CD8-positive, alpha-beta memory T cell (primary cell): ENCODE data around the gene RGS14. TPM values are rescaled to one million over a fixed set of nuclear protein-coding genes. Genes with fewer than 3 reads are reported as not detected.
A peak's percentile ranks its signal among the peaks of the same experiment; 100 is the strongest.

Experiments used
- CTCF ChIA-PET: fragments of 350-600 bp; sonication (Branson Sonifier 250); formaldehyde crosslinking; loops from one replicate; lab custom pipeline; 2021; ENCODE audit warnings: antibody characterized with exemption; lab: Charles Lee
- POLR2A ChIA-PET: fragments of 350-600 bp; sonication (Branson Sonifier 250); formaldehyde crosslinking; loops from one replicate; lab custom pipeline; 2021; ENCODE audit warnings: antibody characterized with exemption; lab: Charles Lee
- DNase-seq, 5 donors: peaks; one replicate each; pipeline versions ENCODE4 v3.0.0 to v3.0.0-alpha.2; 2020 to 2022; ENCODE audit warnings: mixed read lengths in 1 of 5
- H3K27ac ChIP-seq: one replicate; pipeline ENCODE4 v1.7.0; 2013; ENCODE audit warnings: low read depth, mild to moderate bottlenecking, low read length, moderate library complexity
- H3K27me3 ChIP-seq: 2 replicates; pipeline ENCODE4 v1.7.0; 2013; ENCODE audit warnings: low read length, mild to moderate bottlenecking; ENCODE audit not compliant: insufficient read depth, poor library complexity, severe bottlenecking
- H3K36me3 ChIP-seq: 2 replicates; pipeline ENCODE4 v1.7.0; 2013; ENCODE audit warnings: mild to moderate bottlenecking, low read length, moderate library complexity; ENCODE audit not compliant: insufficient read depth
- H3K4me1 ChIP-seq: 2 replicates; pipeline ENCODE4 v1.7.0; 2013; ENCODE audit warnings: mild to moderate bottlenecking, low read length, moderate library complexity; ENCODE audit not compliant: insufficient read depth
- H3K4me3 ChIP-seq: 2 replicates; pipeline ENCODE4 v1.7.0; 2013; ENCODE audit warnings: mild to moderate bottlenecking, low read length
- H3K9me3 ChIP-seq: 2 replicates; pipeline ENCODE4 v1.7.0; 2013; ENCODE audit warnings: mild to moderate bottlenecking, low read length
- H3K27ac Mint-ChIP-seq, 8 donors: one replicate each; pipeline ENCODE4 v1.8.0; 2020 to 2021; ENCODE audit warnings: mixed read lengths in 8 of 8, mild to moderate bottlenecking in 6 of 8, inconsistent platforms in 3 of 8, moderate library complexity in 3 of 8
- H3K27me3 Mint-ChIP-seq, 2 donors: one replicate each; pipeline ENCODE4 v1.8.0; 2020 to 2021; ENCODE audit warnings: mixed read lengths in 2 of 2, mild to moderate bottlenecking in 1 of 2, moderate library complexity in 1 of 2
- H3K36me3 Mint-ChIP-seq, 3 donors: one replicate each; pipeline ENCODE4 v1.8.0; 2020 to 2021; ENCODE audit warnings: mixed read lengths in 3 of 3, inconsistent platforms in 1 of 3, mild to moderate bottlenecking in 1 of 3
- H3K4me1 Mint-ChIP-seq, 3 donors: one replicate each; pipeline ENCODE4 v1.8.0; 2020 to 2021; ENCODE audit warnings: mixed read lengths in 3 of 3, inconsistent platforms in 1 of 3, mild to moderate bottlenecking in 1 of 3
- H3K4me3 Mint-ChIP-seq, 7 donors: one replicate each; pipeline ENCODE4 v1.8.0; 2020 to 2021; ENCODE audit warnings: mixed read lengths in 7 of 7, mild to moderate bottlenecking in 6 of 7, moderate library complexity in 4 of 7, inconsistent platforms in 2 of 7
- H3K9me3 Mint-ChIP-seq, 5 donors: one replicate each; pipeline ENCODE4 v1.8.0; 2020 to 2022; ENCODE audit warnings: mixed read lengths in 5 of 5, mild to moderate bottlenecking in 3 of 5, moderate library complexity in 2 of 5, inconsistent platforms in 1 of 5
- polyA plus RNA-seq: library from polyadenylated mRNA; unstranded; fragments of 300-500 nt; fragmentation: Illumina TruSeq; gene quantifications from one replicate; pipeline ENCODE4 v1.2.3, GENCODE V29; 2021
- total RNA-seq, 2 experiments: library from RNA; stranded (reverse); gene quantifications; one replicate each; pipeline ENCODE4 v1.2.3, GENCODE V29; 2021

RGS14 gene
- total and polyA plus RNA-seq, 3 experiments from 2014 or later = 60.5 to 83.5 (median 61.9) TPM

GRCh38 chr5:177317959-177318377 lies 39.8 kb upstream of the RGS14 start:
- peaks cover 0 to 1% (median 0%) of the 10 kb centered on the region in 5 donors for H3K9me3 Mint-ChIP-seq
- POLR2A ChIA-PET = interaction anchor here (1.4 kb wide), 1 partner anchor 86 kb away, joined by 3 read pairs; no protein-coding TSS in a partner anchor

GRCh38 chr5:177319913-177320588 lies 37.7 kb upstream of the RGS14 start:
- Mint-ChIP-seq H3K9me3 (peaks cover 0 to 1% (median 0%) of the 10 kb centered on the region in 5 donors), H3K27ac (peak overlapping the region in 1 of 8 donors; percentile 84), H3K4me1 (peaks cover 10 to 18% (median 17%) of the 10 kb centered on the region in 3 donors), H3K4me3 (peak overlapping the region in 1 of 7 donors; percentile 4), H3K27me3 (peaks cover 0 to 3% of the 10 kb centered on the region in 2 donors), H3K36me3 (peaks cover 5 to 16% (median 13%) of the 10 kb centered on the region in 3 donors)
- CTCF ChIA-PET = interaction anchor here (1.0 to 5.3 kb wide), 7 partner anchors 10 to 181 kb away, joined by 3 to 55 read pairs (median 6); partner anchors contain the start of gene PFN3
- Histone ChIP-seq H3K4me3 (no peak overlapping the region), H3K9me3 (no peaks in the 10 kb centered on the region), H3K36me3 (no peaks in the 10 kb centered on the region), H3K4me1 (peaks cover 4% of the 10 kb centered on the region), H3K27ac (no peak overlapping the region), H3K27me3 (no peaks in the 10 kb centered on the region)
- POLR2A ChIA-PET = no interaction called here
- no peak for DNase-seq

More at GRCh38 chr5:177317959-177318377, 39.8 kb upstream of the RGS14 start:
- no peak overlapping the region for H3K4me3 Mint-ChIP-seq
- H3K4me1 Mint-ChIP-seq = peaks cover 11 to 19% (median 19%) of the 10 kb centered on the region in 3 donors
- Histone ChIP-seq H3K9me3 (no peaks in the 10 kb centered on the region), H3K27ac (no peak overlapping the region), H3K4me1 (peaks cover 6% of the 10 kb centered on the region), H3K4me3 (no peak overlapping the region), H3K36me3 (no peaks in the 10 kb centered on the region), H3K27me3 (no peaks in the 10 kb centered on the region)
- CTCF ChIA-PET = interaction anchor here (0.7 to 5.3 kb wide), 16 partner anchors 9 to 186 kb away, joined by 3 to 55 read pairs (median 7); partner anchors contain the start of genes LMAN2, PFN3, PRELID1 and RAB24
- H3K27ac Mint-ChIP-seq = peak overlapping the region in 3 of 8 donors; percentile 5 to 48 (median 37)
- peak; percentile 55 to 80 (median 63) for DNase-seq
- peaks cover 5 to 13% (median 7%) of the 10 kb centered on the region in 3 donors for H3K36me3 Mint-ChIP-seq
- H3K27me3 Mint-ChIP-seq = peaks cover 0 to 3% of the 10 kb centered on the region in 2 donors

- H3K9me3 Mint-ChIP-seq = peaks cover 0 to 1% (median 0%) of the 10 kb centered on the region in 5 donors
- DNase-seq = no peak
- peaks cover 5 to 16% (median 13%) of the 10 kb centered on the region in 3 donors for H3K36me3 Mint-ChIP-seq
- H3K27me3 ChIP-seq = no peaks in the 10 kb centered on the region
- no peak overlapping the region for H3K4me3 ChIP-seq
- H3K4me1 Mint-ChIP-seq = peaks cover 10 to 18% (median 17%) of the 10 kb centered on the region in 3 donors
- peaks cover 0 to 3% of the 10 kb centered on the region in 2 donors for H3K27me3 Mint-ChIP-seq
- H3K36me3 ChIP-seq = no peaks in the 10 kb centered on the region
- H3K27ac ChIP-seq = no peak overlapping the region
- no peak overlapping the region for H3K4me3 Mint-ChIP-seq
- H3K4me1 ChIP-seq = peaks cover 4% of the 10 kb centered on the region
- H3K9me3 ChIP-seq = no peaks in the 10 kb centered on the region
- ChIA-PET CTCF (interaction anchor here (1.6 to 2.0 kb wide), 3 partner anchors 13 to 181 kb away, joined by 3 to 6 read pairs (median 6); no protein-coding TSS in a partner anchor), POLR2A (interaction anchor here (0.7 kb wide), 1 partner anchor 82 kb away, joined by 4 read pairs; no protein-coding TSS in a partner anchor)
- no peak overlapping the region for H3K27ac Mint-ChIP-seq
Observed at GRCh38 chr5:177320879-177321278, 36.8 kb upstream of the RGS14 start.

GRCh38 chr5:177325868-177326381 lies 31.8 kb upstream of the RGS14 start:
- H3K4me1 Mint-ChIP-seq = peaks cover 7 to 13% (median 12%) of the 10 kb centered on the region in 3 donors
- peaks cover 0 to 38% (median 12%) of the 10 kb centered on the region in 3 donors for H3K36me3 Mint-ChIP-seq
- H3K27me3 Mint-ChIP-seq = no peaks in the 10 kb centered on the region
- no peaks in the 10 kb centered on the region for H3K9me3 Mint-ChIP-seq
- H3K27ac Mint-ChIP-seq = peak overlapping the region in 1 of 8 donors; percentile 88
- no peak overlapping the region for H3K4me3 Mint-ChIP-seq
- Histone ChIP-seq H3K4me3 (no peak overlapping the region), H3K36me3 (no peaks in the 10 kb centered on the region), H3K27ac (no peak overlapping the region), H3K9me3 (no peaks in the 10 kb centered on the region), H3K27me3 (no peaks in the 10 kb centered on the region), H3K4me1 (peaks cover 7% of the 10 kb centered on the region)
- ChIA-PET CTCF (interaction anchor here (1.1 to 1.6 kb wide), 2 partner anchors 17 to 129 kb away, joined by 3 to 4 read pairs; no protein-coding TSS in a partner anchor), POLR2A (no interaction called here)
- DNase-seq = no peak

- Mint-ChIP-seq H3K4me1 (peaks cover 12 to 19% (median 17%) of the 10 kb centered on the region in 3 donors), H3K36me3 (peaks cover 0 to 49% (median 10%) of the 10 kb centered on the region in 3 donors), H3K4me3 (peak overlapping the region; percentile 18 to 73 (median 62)), H3K27me3 (no peaks in the 10 kb centered on the region), H3K9me3 (no peaks in the 10 kb centered on the region), H3K27ac (peak overlapping the region; percentile 63 to 96 (median 82))
- Histone ChIP-seq H3K4me1 (peaks cover 7% of the 10 kb centered on the region), H3K9me3 (no peaks in the 10 kb centered on the region), H3K4me3 (no peak overlapping the region), H3K36me3 (peaks cover 9% of the 10 kb centered on the region), H3K27me3 (no peaks in the 10 kb centered on the region), H3K27ac (no peak overlapping the region)
- CTCF ChIA-PET = interaction anchor here (0.7 to 2.4 kb wide), 9 partner anchors 10 to 173 kb away, joined by 3 to 7 read pairs (median 4); partner anchors contain the start of gene RGS14
- POLR2A ChIA-PET = no interaction called here
- DNase-seq = peak in 2 of 5 donors; percentile 20 to 25
Observed at GRCh38 chr5:177327539-177328522, 29.9 kb upstream of the RGS14 start.

- no peaks in the 10 kb centered on the region for H3K27me3 ChIP-seq
Observed at GRCh38 chr5:177328545-177329231, 29.0 kb upstream of the RGS14 start.

More at GRCh38 chr5:177328545-177329231, 29.0 kb upstream of the RGS14 start:
- Histone ChIP-seq H3K4me3 (no peak overlapping the region), H3K27ac (no peak overlapping the region), H3K4me1 (peaks cover 7% of the 10 kb centered on the region), H3K36me3 (peaks cover 18% of the 10 kb centered on the region), H3K9me3 (no peaks in the 10 kb centered on the region)
- Mint-ChIP-seq H3K36me3 (peaks cover under 1 to 55% (median 13%) of the 10 kb centered on the region in 3 donors), H3K4me1 (peaks cover 12 to 22% (median 17%) of the 10 kb centered on the region in 3 donors), H3K27me3 (no peaks in the 10 kb centered on the region), H3K4me3 (peak overlapping the region in 1 of 7 donors; percentile 13), H3K9me3 (no peaks in the 10 kb centered on the region), H3K27ac (peak overlapping the region in 3 of 8 donors; percentile 56 to 66 (median 58))
- no peak for DNase-seq
- CTCF ChIA-PET = interaction anchor here (1.3 to 2.4 kb wide), 5 partner anchors 10 to 29 kb away, joined by 3 to 7 read pairs (median 6); partner anchors contain the start of gene RGS14
- POLR2A ChIA-PET = no interaction called here
